ENCODE results near the gene ZNF333.

DNA sequence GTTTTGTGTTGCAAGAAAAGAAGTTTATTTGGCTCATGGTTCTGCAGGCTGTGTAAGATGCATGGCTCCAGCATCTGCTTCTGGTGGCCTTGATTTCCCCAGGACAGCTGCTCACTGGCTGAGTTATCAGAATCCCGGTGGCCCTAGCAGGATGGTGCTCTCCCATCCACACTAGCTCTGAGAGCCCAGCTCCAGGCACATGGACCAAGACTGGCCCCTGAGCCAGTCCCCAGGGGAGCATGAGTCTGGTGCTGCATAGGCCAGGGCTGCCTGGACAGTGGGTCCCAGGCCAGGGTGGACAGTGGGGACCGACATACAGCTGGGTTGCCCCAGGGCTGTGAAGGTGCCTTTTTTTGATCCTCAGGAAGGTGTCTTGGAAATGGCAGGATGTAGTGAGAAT lies 78.2 kb downstream of the ZNF333 start:
- TF ChIP-seq, protein P1, sequence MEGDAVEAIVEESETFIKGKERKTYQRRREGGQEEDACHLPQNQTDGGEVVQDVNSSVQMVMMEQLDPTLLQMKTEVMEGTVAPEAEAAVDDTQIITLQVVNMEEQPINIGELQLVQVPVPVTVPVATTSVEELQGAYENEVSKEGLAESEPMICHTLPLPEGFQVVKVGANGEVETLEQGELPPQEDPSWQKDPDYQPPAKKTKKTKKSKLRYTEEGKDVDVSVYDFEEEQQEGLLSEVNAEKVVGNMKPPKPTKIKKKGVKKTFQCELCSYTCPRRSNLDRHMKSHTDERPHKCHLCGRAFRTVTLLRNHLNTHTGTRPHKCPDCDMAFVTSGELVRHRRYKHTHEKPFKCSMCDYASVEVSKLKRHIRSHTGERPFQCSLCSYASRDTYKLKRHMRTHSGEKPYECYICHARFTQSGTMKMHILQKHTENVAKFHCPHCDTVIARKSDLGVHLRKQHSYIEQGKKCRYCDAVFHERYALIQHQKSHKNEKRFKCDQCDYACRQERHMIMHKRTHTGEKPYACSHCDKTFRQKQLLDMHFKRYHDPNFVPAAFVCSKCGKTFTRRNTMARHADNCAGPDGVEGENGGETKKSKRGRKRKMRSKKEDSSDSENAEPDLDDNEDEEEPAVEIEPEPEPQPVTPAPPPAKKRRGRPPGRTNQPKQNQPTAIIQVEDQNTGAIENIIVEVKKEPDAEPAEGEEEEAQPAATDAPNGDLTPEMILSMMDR (IDR thresholded peaks at IDR 0.05) = no peak
- no peak for TF ChIP-seq POLR2A (IDR thresholded peaks at IDR 0.05)
